Mesothelial cell of epicardium (in vitro differentiated cells): ENCODE measurements around the gene TNFAIP8L1. TPM values are rescaled to one million over a fixed set of nuclear protein-coding genes. Genes with fewer than 3 reads are reported as not detected.
A peak's percentile ranks its signal among the peaks of the same experiment; 100 is the strongest.

ENCODE experiments used
- DNase-seq, 2 experiments: peaks; one replicate each; pipeline ENCODE4 v3.0.0; 2021; ENCODE audit warnings: low spot score in 2 of 2; ENCODE audit not compliant: unreplicated experiment in 2 of 2
- H3K27ac Mint-ChIP-seq: 2 replicates; pipeline ENCODE4 v1.8.0; 2021; ENCODE audit warnings: mixed read lengths
- H3K27me3 Mint-ChIP-seq: 2 replicates; pipeline ENCODE4 v1.8.0; 2021; ENCODE audit warnings: low read depth, mixed read lengths
- H3K36me3 Mint-ChIP-seq: 2 replicates; pipeline ENCODE4 v1.8.0; 2021; ENCODE audit warnings: mixed read lengths
- H3K4me1 Mint-ChIP-seq: 2 replicates; pipeline ENCODE4 v1.8.0; 2021; ENCODE audit warnings: mixed read lengths
- H3K4me3 Mint-ChIP-seq: 2 replicates; pipeline ENCODE4 v1.8.0; 2021; ENCODE audit warnings: mild to moderate bottlenecking, moderate library complexity, mixed read lengths
- H3K9me3 Mint-ChIP-seq: 2 replicates; pipeline ENCODE4 v1.8.0; 2021; ENCODE audit warnings: mixed read lengths
- CTCF ChIP-seq: fragments of 200-600 bp; sonication (generic); IDR thresholded peaks from one replicate; pipeline ENCODE4 v1.5.0; 2021; ENCODE audit warnings: antibody characterized with exemption; ENCODE audit not compliant: unreplicated experiment
- total RNA-seq: library from RNA; stranded (reverse); gene quantifications from 3 replicates; pipeline ENCODE4 v1.2.1, GENCODE V29; 2021

The TNFAIP8L1 gene
- total RNA-seq = 7.4 to 8.2 TPM (median 7.7 TPM) in 3 replicates

- Mint-ChIP-seq H3K27me3 (peaks cover 3% of the 10 kb centered on the region), H3K4me1 (peaks cover 8% of the 10 kb centered on the region), H3K36me3 (no peaks in the 10 kb centered on the region), H3K9me3 (no peaks in the 10 kb centered on the region), H3K4me3 (peak within 1 kb of the TSS; percentile 85), H3K27ac (peak within 1 kb of the TSS; percentile 77)
- peak; percentile 98 to 99 for DNase-seq
- TF ChIP-seq CTCF = no peak
Measured at GRCh38 chr19:4638828-4639530, at the start of gene TNFAIP8L1. TNFAIP8L1 (plus strand) TSS chr19:4639516; CDS start chr19:4651870, 12,354 bp downstream.

- no peaks in the 10 kb centered on the region for H3K36me3 Mint-ChIP-seq
- no peak for DNase-seq
- peak; percentile 54 for TF ChIP-seq CTCF
- no peak overlapping the region for H3K27ac Mint-ChIP-seq
- peaks cover 3% of the 10 kb centered on the region for H3K4me1 Mint-ChIP-seq
- H3K27me3 Mint-ChIP-seq = peaks cover 23% of the 10 kb centered on the region
- no peak overlapping the region for H3K4me3 Mint-ChIP-seq
- no peaks in the 10 kb centered on the region for H3K9me3 Mint-ChIP-seq
Measured at GRCh38 chr19:4589579-4590410, 49.5 kb upstream of the TNFAIP8L1 start.

- TF ChIP-seq CTCF = no peak
- Mint-ChIP-seq H3K4me1 (peaks cover 3% of the 10 kb centered on the region), H3K27ac (no peak overlapping the region), H3K9me3 (no peaks in the 10 kb centered on the region), H3K36me3 (no peaks in the 10 kb centered on the region), H3K27me3 (peaks cover 23% of the 10 kb centered on the region), H3K4me3 (no peak overlapping the region)
- no peak for DNase-seq
Measured at GRCh38 chr19:4590559-4590958, 48.8 kb upstream of the TNFAIP8L1 start.

- H3K27ac Mint-ChIP-seq = no peak overlapping the region
- H3K36me3 Mint-ChIP-seq = no peaks in the 10 kb centered on the region
- no peak for DNase-seq
- H3K27me3 Mint-ChIP-seq = peaks cover 18% of the 10 kb centered on the region
- H3K9me3 Mint-ChIP-seq = no peaks in the 10 kb centered on the region
- peaks cover 3% of the 10 kb centered on the region for H3K4me1 Mint-ChIP-seq
- no peak overlapping the region for H3K4me3 Mint-ChIP-seq
- no peak for TF ChIP-seq CTCF
Measured at GRCh38 chr19:4591320-4591719, 48.0 kb upstream of the TNFAIP8L1 start.

- Mint-ChIP-seq H3K36me3 (no peaks in the 10 kb centered on the region), H3K4me3 (no peak overlapping the region), H3K9me3 (no peaks in the 10 kb centered on the region), H3K27me3 (peaks cover 25% of the 10 kb centered on the region), H3K27ac (no peak overlapping the region), H3K4me1 (peaks cover 3% of the 10 kb centered on the region)
- TF ChIP-seq CTCF = no peak
- DNase-seq = no peak
Measured at GRCh38 chr19:4592445-4592844, 46.9 kb upstream of the TNFAIP8L1 start.
